NCI-H2227 (cell line): ENCODE measurements around the gene TLCD2.
"Not testable (repeated sequence)": the region's sequence is repeated elsewhere in the genome, so short reads cannot be mapped to it uniquely, and the experiment has no call there.

ENCODE experiments used
- DNase-seq: peaks from one replicate; lab custom pipeline; 2025; ENCODE audit not compliant: unreplicated experiment; lab: John Stamatoyannopoulos, UW

Gene TLCD2

GRCh38 chr17:1736348-1737281 lies 26.4 kb upstream of the TLCD2 start:
- DNase-seq, result no peak

- DNase-seq, result no peak
Observed at GRCh38 chr17:1735834-1736347, 25.7 kb upstream of the TLCD2 start.

GRCh38 chr17:1735418-1735817 lies 25.2 kb upstream of the TLCD2 start:
- no peak for DNase-seq

GRCh38 chr17:1733759-1734158 lies 23.6 kb upstream of the TLCD2 start:
- no peak for DNase-seq

GRCh38 chr17:1732833-1733321 lies 22.7 kb upstream of the TLCD2 start:
- DNase-seq, result no peak

- no peak for DNase-seq
Observed at GRCh38 chr17:1732241-1732832, 22.2 kb upstream of the TLCD2 start.

- DNase-seq, result no peak
Observed at GRCh38 chr17:1731194-1731506, 21.0 kb upstream of the TLCD2 start.

GRCh38 chr17:1730326-1731193 lies 20.4 kb upstream of the TLCD2 start:
- peak; percentile 70 for DNase-seq

- no peak for DNase-seq
Observed at GRCh38 chr17:1729966-1730325, 19.8 kb upstream of the TLCD2 start.

- no peak for DNase-seq
Observed at GRCh38 chr17:1727876-1728630, 17.9 kb upstream of the TLCD2 start.

- DNase-seq, result no peak
Observed at GRCh38 chr17:1727258-1727789, 17.1 kb upstream of the TLCD2 start.

- no peak for DNase-seq
Observed at GRCh38 chr17:1726626-1727257, 16.6 kb upstream of the TLCD2 start.

GRCh38 chr17:1725642-1726511 lies 15.7 kb upstream of the TLCD2 start:
- DNase-seq, result no peak

GRCh38 chr17:1724869-1725641 lies 14.9 kb upstream of the TLCD2 start:
- no peak for DNase-seq

GRCh38 chr17:1724351-1724868 lies 14.2 kb upstream of the TLCD2 start, which contains the start of gene WDR81:
WDR81 (plus strand) TSS chr17:1724704; CDS start chr17:1724960, 256 bp downstream.
- peak; percentile 86 for DNase-seq

GRCh38 chr17:1722022-1722421 lies 11.8 kb upstream of the TLCD2 start:
- DNase-seq, result not testable (repeated sequence)

- peak; percentile 45 for DNase-seq
Observed at GRCh38 chr17:1720856-1721386, 10.7 kb upstream of the TLCD2 start.
